ENCODE results near the gene SORCS2. TPM values are rescaled to one million over a fixed set of nuclear protein-coding genes. Genes with fewer than 3 reads are reported as not detected.

Gene SORCS2
- total and polyA plus RNA-seq, 2 of the 8 experiments (the other 6 are each of a cell fraction or from before 2014, with no cell fraction given) = 0.36 to 1.8 TPM

- no peak overlapping the region for H3K9ac ChIP-seq (replicated peaks in 1 of 4; ENCODE audit: extremely low read depth in 1 of 4, low read depth in 3 of 4, low read length in 3 of 4)
- ChIA-PET POLR2A (ENCODE audit: partially characterized antibody) (no interaction called here), CTCF (ENCODE audit: partially characterized antibody) (interaction anchor here (1.3 to 1.9 kb wide), 2 partner anchors 11 to 139 kb away, joined by 4 read pairs; no protein-coding TSS in a partner anchor)
- no peaks in the 10 kb centered on the region for H3K79me2 ChIP-seq (ENCODE audit: control insufficient read depth in 1 of 2, insufficient read depth in 2 of 2, low read length in 2 of 2)
- no peaks in the 10 kb centered on the region for H3K4me1 ChIP-seq (replicated peaks in 1 of 4; ENCODE audit: control insufficient read depth in 3 of 4, insufficient read depth in 4 of 4, low read length in 3 of 4)
- H3K23ac ChIP-seq (ENCODE audit: insufficient read length) = no peak overlapping the region
- no peak overlapping the region for H3K27ac ChIP-seq (ENCODE audit: low read depth, low read length)
- H2AFZ ChIP-seq (ENCODE audit: low read length) = no peak overlapping the region
- no peaks in the 10 kb centered on the region for H4K20me1 ChIP-seq (replicated peaks in 1 of 2; ENCODE audit: control insufficient read depth in 1 of 2, insufficient read depth in 2 of 2, low read length in 2 of 2)
- H3K9me3 ChIP-seq (ENCODE audit: insufficient read depth in 2 of 2, low read depth in 1 of 2, low read length in 1 of 2) = peaks cover 32 to 36% of the 10 kb centered on the region in 2 experiments
- no peak overlapping the region for H2BK120ac ChIP-seq (replicated peaks; ENCODE audit: low read depth, low read length)
- no peaks in the 10 kb centered on the region for H3K79me1 ChIP-seq (ENCODE audit: low read depth, low read length)
- H2BK5ac ChIP-seq (ENCODE audit: low read depth, low read length) = no peak overlapping the region
- H3K4me2 ChIP-seq (ENCODE audit: insufficient read depth in 1 of 2, low read depth in 2 of 2, low read length in 2 of 2) = no peak overlapping the region
- no peak overlapping the region for H3K18ac ChIP-seq (ENCODE audit: extremely low read depth, low read length)
- H2BK15ac ChIP-seq (ENCODE audit: low read length) = no peak overlapping the region
- H2BK12ac ChIP-seq (ENCODE audit: low read depth, low read length) = no peak overlapping the region
- H2BK20ac ChIP-seq (ENCODE audit: low read length) = no peak overlapping the region
- H3K36me3 ChIP-seq (ENCODE audit: control insufficient read depth in 2 of 4, insufficient read depth in 4 of 4, low read length in 3 of 4) = peaks cover 0 to 4% (median 0%) of the 10 kb centered on the region in 4 experiments; a peak in 1 of 8 replicates
- H3K23me2 ChIP-seq (ENCODE audit: low read depth, low read length) = no peaks in the 10 kb centered on the region
- WGBS, 2 experiments (ENCODE audit: extremely low coverage in 1 of 2, insufficient coverage in 1 of 2, insufficient read length in 1 of 2, insufficient replicate concordance in 2 of 2, low coverage in 1 of 2, low lambda C conversion rate in 2 of 2, missing lambda C conversion rate in 1 of 2) = 62% methylated on average over 8 of the region's 8 CpGs; no CpG with 5 or more reads in 1 of the 2 experiments
- FAIRE-seq = no peak
- no peak overlapping the region for H3K4me3 ChIP-seq (ENCODE audit: extremely low read depth in 1 of 4, insufficient read depth in 2 of 4, low read depth in 3 of 4, low read length in 4 of 4)
- DNase-seq (ENCODE audit: low read depth in 1 of 2, low spot score in 2 of 2) = peak; percentile 17 to 71
- no peak overlapping the region for H3K56ac ChIP-seq (replicated peaks; ENCODE audit: insufficient read length, low read depth, low read length)
- H2AK5ac ChIP-seq (ENCODE audit: low read depth, low read length) = no peak overlapping the region
- 0 out of 4 replicates have a peak, but pooled peaks of 1 of the 2 experiments have one; percentile 62 for TF ChIP-seq SIN3A (conservative IDR thresholded peaks at IDR 0.05 in 1 of 2, IDR thresholded peaks at IDR 0.05 in 1 of 2; ENCODE audit: low read depth in 1 of 2, low read length in 2 of 2)
- no peak for TF ChIP-seq RAD21 (IDR thresholded peaks at IDR 0.05 in 1 of 2, conservative IDR thresholded peaks at IDR 0.05 in 1 of 2; ENCODE audit: low read depth in 2 of 2, low read length in 2 of 2)
- no peak overlapping the region for H4K8ac ChIP-seq (ENCODE audit: extremely low read depth, insufficient read depth, low read length)
- no peak overlapping the region for H4K91ac ChIP-seq (replicated peaks; ENCODE audit: insufficient read length, low read length)
- no peak overlapping the region for H4K5ac ChIP-seq (ENCODE audit: insufficient read length, low read depth, low read length)
- H3K14ac ChIP-seq (ENCODE audit: insufficient read length) = no peak overlapping the region
- H3K4ac ChIP-seq (replicated peaks; ENCODE audit: insufficient read length, low read depth, low read length) = no peak overlapping the region
- no peaks in the 10 kb centered on the region for H3K27me3 ChIP-seq (replicated peaks in 1 of 4; ENCODE audit: control insufficient read depth in 3 of 4, extremely low read depth in 1 of 4, insufficient read depth in 3 of 4, low read length in 3 of 4)
Measured at GRCh38 chr4:7581477-7581876, 389.1 kb downstream of the SORCS2 start.
